Kidney (tissue), 14 donors: ENCODE results near the gene PRPF8. TPM values are rescaled to one million over a fixed set of nuclear protein-coding genes. Genes with fewer than 3 reads are reported as not detected.
"Not testable (repeated sequence)": the region's sequence is repeated elsewhere in the genome, so short reads cannot be mapped to it uniquely, and the experiment has no call there.

Experiments
- DNase-seq, 5 donors: peaks; one replicate each; pipeline ENCODE4 v3.0.0-alpha.2; 2013 to 2020
- FAIRE-seq: peaks from 2 replicates; lab custom pipeline; 2012; peaks lifted over from hg19 to GRCh38; lab: Jason Lieb, UNC
- H3K27ac ChIP-seq, 2 donors: one replicate each; pipeline ENCODE4 v1.7.0; 2013; ENCODE audit warnings: low read depth in 2 of 2, low read length in 2 of 2, inconsistent platforms in 1 of 2
- H3K27me3 ChIP-seq: one replicate; pipeline ENCODE4 v1.7.1; 2013; ENCODE audit warnings: low read length, inconsistent platforms; ENCODE audit not compliant: control insufficient read depth, insufficient read depth
- H3K36me3 ChIP-seq, 3 donors: one replicate each; pipeline versions ENCODE4 v1.7.0 to v1.7.1; 2013; ENCODE audit warnings: low read length in 3 of 3, control low read depth in 1 of 3, inconsistent platforms in 1 of 3; ENCODE audit not compliant: insufficient read depth in 3 of 3, control insufficient read depth in 2 of 3
- H3K4me1 ChIP-seq, 3 donors: one replicate each; pipeline versions ENCODE4 v1.7.0 to v1.7.1; 2013; ENCODE audit warnings: low read length in 3 of 3, inconsistent platforms in 1 of 3, low read depth in 1 of 3; ENCODE audit not compliant: control insufficient read depth in 2 of 3, insufficient read depth in 2 of 3
- H3K4me3 ChIP-seq, 3 donors: one replicate each; pipeline versions ENCODE4 v1.7.0 to v1.8.1; 2013; ENCODE audit warnings: low read length in 3 of 3, control low read depth in 1 of 3, inconsistent platforms in 1 of 3
- H3K9ac ChIP-seq, 3 donors: one replicate each; pipeline versions ENCODE4 v1.7.0 to v1.7.1; 2013; ENCODE audit warnings: low read length in 3 of 3, control low read depth in 1 of 3, inconsistent platforms in 1 of 3
- H3K9me3 ChIP-seq, 3 donors: one replicate each; pipeline versions ENCODE4 v1.7.0 to v1.7.1; 2013; ENCODE audit warnings: low read length in 3 of 3, control low read depth in 1 of 3, inconsistent platforms in 1 of 3; ENCODE audit not compliant: control insufficient read depth in 2 of 3, insufficient read depth in 1 of 3
- CTCF ChIP-seq: IDR thresholded peaks from 3 replicates; pipeline ENCODE4 v1.5.1; 2012; ENCODE audit warnings: mild to moderate bottlenecking, moderate library complexity, borderline replicate concordance; ENCODE audit not compliant: insufficient read depth; ENCODE audit errors: extremely low read depth
- intact Hi-C: fragments of 100-400 bp; cut with DNase I; formaldehyde crosslinking; loops from one replicate; pipeline ENCODE4 v1.11.1; 2022
- polyA plus RNA-seq: library from polyadenylated mRNA; stranded (reverse); fragments of 350-450 nt; fragmentation: Illumina TruSeq; extraction: RNeasy Lipid Tissue Mini Kit (QIAGEN cat#74804); gene quantifications from one replicate; pipeline ENCODE4 v1.2.3, GENCODE V29; 2014; ENCODE audit warnings: low read depth, low replicate concordance; ENCODE audit not compliant: insufficient read depth
- total RNA-seq: library from RNA; stranded (reverse); fragmentation: NEBNext Ultra II Directional; extraction: Animal tissue kit (Norgen Biotek cat#: 25700); gene quantifications from one replicate; pipeline ENCODE4 v1.2.1, GENCODE V29; 2021
- donor health status: control.
- donor health status: control.
- donor health status: control.
- donor health status: control.
- donor health status: control.
- donor health status: DM: yes; HTN: yes; CAD: no.
- donor health status: Normal renal cell carcinoma (clear cell type).

The PRPF8 gene
- total and polyA plus RNA-seq, 2 donors from 2014 or later: 181 to 236 TPM

- Histone ChIP-seq H3K36me3 (no peaks in the 10 kb centered on the region), H3K27ac (no peak overlapping the region)
- FAIRE-seq: no peak
Measured at GRCh38 chr17:1693339-1693738, 8.7 kb upstream of the PRPF8 start.

GRCh38 chr17:1690544-1691221 lies 6.0 kb upstream of the PRPF8 start:
- Histone ChIP-seq H3K9ac (no peak overlapping the region), H3K4me1 (no peaks in the 10 kb centered on the region), H3K9me3 (no peaks in the 10 kb centered on the region), H3K4me3 (no peak overlapping the region), H3K27me3 (no peaks in the 10 kb centered on the region), H3K27ac (no peak overlapping the region), H3K36me3 (no peaks in the 10 kb centered on the region)
- no peak for TF ChIP-seq CTCF
- DNase-seq (no peak), FAIRE-seq (no peak)
- intact Hi-C loops: no loop called here

More at GRCh38 chr17:1693339-1693738, 8.7 kb upstream of the PRPF8 start:
- Histone ChIP-seq H3K9me3 (no peaks in the 10 kb centered on the region), H3K4me1 (no peaks in the 10 kb centered on the region), H3K4me3 (no peak overlapping the region), H3K9ac (no peak overlapping the region), H3K27me3 (no peaks in the 10 kb centered on the region)
- TF ChIP-seq CTCF: no peak
- no peak for DNase-seq
- intact Hi-C loops: no loop called here

- H3K9me3 ChIP-seq, H3K36me3 ChIP-seq, H3K27me3 ChIP-seq, H3K9ac ChIP-seq, FAIRE-seq, H3K4me1 ChIP-seq, DNase-seq, H3K27ac ChIP-seq, intact Hi-C loops, H3K4me3 ChIP-seq: not testable (repeated sequence)
Measured at GRCh38 chr17:1688405-1688804, 3.7 kb upstream of the PRPF8 start.

GRCh38 chr17:1686086-1686485 lies 1.4 kb upstream of the PRPF8 start:
- FAIRE-seq: no peak
- intact Hi-C loops: no loop called here

More at GRCh38 chr17:1686086-1686485, 1.4 kb upstream of the PRPF8 start:
- Histone ChIP-seq H3K27ac (no peak overlapping the region), H3K36me3 (peaks cover 8 to 19% (median 16%) of the 10 kb centered on the region in 3 donors), H3K4me1 (peaks cover 0 to 8% (median 6%) of the 10 kb centered on the region in 3 donors), H3K9me3 (no peaks in the 10 kb centered on the region), H3K27me3 (no peaks in the 10 kb centered on the region), H3K9ac (no peak overlapping the region), H3K4me3 (no peak overlapping the region)
- no peak for DNase-seq
- TF ChIP-seq CTCF: no peak
